Dedifferentiated amniotic fluid mesenchymal stem cell (primary cell): ENCODE data around the gene CELA2B.

Experiments used
- DNase-seq: peaks from one replicate; pipeline ENCODE4 v3.0.0-alpha.2; 2016; ENCODE audit errors: extremely low spot score

The CELA2B gene

GRCh38 chr1:15525050-15526020 is 49.4 kb downstream of the CELA2B start:
- peak; percentile 42 for DNase-seq

- DNase-seq: no peak
Observed at GRCh38 chr1:15526021-15526489, 50.2 kb downstream of the CELA2B start.

GRCh38 chr1:15526490-15527339 is 50.8 kb downstream of the CELA2B start, which contains the start of gene DNAJC16:
Gene DNAJC16, plus strand, starts transcription at chr1:15526848. Its CDS starts 2,258 bp downstream, at chr1:15529106.
- DNase-seq: peak; percentile 99

GRCh38 chr1:15531003-15531402 is 55.1 kb downstream of the CELA2B start:
- no peak for DNase-seq

- no peak for DNase-seq
Observed at GRCh38 chr1:15531682-15532081, 55.8 kb downstream of the CELA2B start.

GRCh38 chr1:15538771-15539170 is 62.9 kb downstream of the CELA2B start:
- no peak for DNase-seq

GRCh38 chr1:15540186-15540585 is 64.3 kb downstream of the CELA2B start:
- no peak for DNase-seq
